ENCODE results near the gene SNCAIP. TPM values are rescaled to one million over a fixed set of nuclear protein-coding genes. Genes with fewer than 3 reads are reported as not detected.

Gene SNCAIP
- total RNA-seq, 1 experiment from 2014 or later = 0.16 TPM

- no peaks in the 10 kb centered on the region for H3K4me1 ChIP-seq (replicated peaks)
- DNase-seq (ENCODE audit: low read depth in 1 of 2, low spot score in 2 of 2) = no peak
- H3K27ac ChIP-seq = no peak overlapping the region
- H3K36me3 ChIP-seq = no peaks in the 10 kb centered on the region
- H3K27me3 ChIP-seq (replicated peaks) = peaks cover 21% of the 10 kb centered on the region
- H3K4me3 ChIP-seq = no peak overlapping the region
- no peaks in the 10 kb centered on the region for H3K9me3 ChIP-seq (replicated peaks)
Measured at GRCh38 chr5:122300374-122300773, 11.7 kb upstream of the SNCAIP start.

GRCh38 chr5:122301016-122301415 lies 11.0 kb upstream of the SNCAIP start:
- Histone ChIP-seq H3K27ac (no peak overlapping the region), H3K4me1 (replicated peaks) (no peaks in the 10 kb centered on the region), H3K4me3 (no peak overlapping the region), H3K36me3 (no peaks in the 10 kb centered on the region), H3K27me3 (replicated peaks) (peaks cover 23% of the 10 kb centered on the region), H3K9me3 (replicated peaks) (no peaks in the 10 kb centered on the region)
- no peak for DNase-seq (ENCODE audit: low read depth in 1 of 2, low spot score in 2 of 2)

GRCh38 chr5:122304471-122305215 lies 7.4 kb upstream of the SNCAIP start:
- no peaks in the 10 kb centered on the region; the same call in 1 of the 2 replicates for H3K9me3 ChIP-seq (replicated peaks)
- H3K4me1 ChIP-seq (replicated peaks) = no peaks in the 10 kb centered on the region
- no peaks in the 10 kb centered on the region for H3K36me3 ChIP-seq
- H3K4me3 ChIP-seq = no peak overlapping the region
- no peak overlapping the region for H3K27ac ChIP-seq
- no peak for DNase-seq (ENCODE audit: low read depth in 1 of 2, low spot score in 2 of 2)
- H3K27me3 ChIP-seq (replicated peaks) = peaks cover 40% of the 10 kb centered on the region

- Histone ChIP-seq H3K27me3 (replicated peaks) (peaks cover 50% of the 10 kb centered on the region), H3K9me3 (replicated peaks) (no peaks in the 10 kb centered on the region; the same call in 1 of the 2 replicates), H3K27ac (no peak overlapping the region), H3K4me1 (replicated peaks) (no peaks in the 10 kb centered on the region; the same call in 1 of the 2 replicates), H3K4me3 (no peak overlapping the region), H3K36me3 (no peaks in the 10 kb centered on the region)
- DNase-seq (ENCODE audit: low read depth in 1 of 2, low spot score in 2 of 2) = no peak
Measured at GRCh38 chr5:122306461-122306860, 5.6 kb upstream of the SNCAIP start.

- no peak overlapping the region for H3K27ac ChIP-seq
- H3K27me3 ChIP-seq (replicated peaks) = peaks cover 67% of the 10 kb centered on the region
- H3K4me3 ChIP-seq = no peak overlapping the region
- no peaks in the 10 kb centered on the region; the same call in 1 of the 2 replicates for H3K9me3 ChIP-seq (replicated peaks)
- no peak for DNase-seq (ENCODE audit: low read depth in 1 of 2, low spot score in 2 of 2)
- no peaks in the 10 kb centered on the region for H3K36me3 ChIP-seq
- peaks cover 17% of the 10 kb centered on the region for H3K4me1 ChIP-seq (replicated peaks)
Measured at GRCh38 chr5:122310889-122311288, 1.1 kb upstream of the SNCAIP start.

- H3K4me1 ChIP-seq (replicated peaks) = peaks cover 17% of the 10 kb centered on the region
- H3K27me3 ChIP-seq (replicated peaks) = peaks cover 67% of the 10 kb centered on the region
- peak overlapping the region; percentile 41 for H3K4me3 ChIP-seq
- no peaks in the 10 kb centered on the region for H3K9me3 ChIP-seq (replicated peaks)
- H3K27ac ChIP-seq = no peak overlapping the region
- no peak for DNase-seq (ENCODE audit: low read depth in 1 of 2, low spot score in 2 of 2)
- no peaks in the 10 kb centered on the region for H3K36me3 ChIP-seq
Measured at GRCh38 chr5:122311497-122311960, 508 bp upstream of the SNCAIP start.

- peaks cover 63% of the 10 kb centered on the region for H3K27me3 ChIP-seq (replicated peaks)
- peaks cover 17% of the 10 kb centered on the region for H3K4me1 ChIP-seq (replicated peaks)
- DNase-seq (ENCODE audit: low read depth in 1 of 2, low spot score in 2 of 2) = peak in 1 of 2 experiments; percentile 44
- no peak overlapping the region for H3K27ac ChIP-seq
- H3K9me3 ChIP-seq (replicated peaks) = no peaks in the 10 kb centered on the region
- H3K4me3 ChIP-seq = peak overlapping the region; percentile 41
- H3K36me3 ChIP-seq = no peaks in the 10 kb centered on the region
Measured at GRCh38 chr5:122312591-122313406, 762 bp downstream of the SNCAIP start.

- Histone ChIP-seq H3K4me3 (no peak overlapping the region), H3K9me3 (replicated peaks) (no peaks in the 10 kb centered on the region), H3K27ac (no peak overlapping the region), H3K36me3 (no peaks in the 10 kb centered on the region), H3K4me1 (replicated peaks) (peaks cover 17% of the 10 kb centered on the region), H3K27me3 (replicated peaks) (peaks cover 58% of the 10 kb centered on the region)
- no peak for DNase-seq (ENCODE audit: low read depth in 1 of 2, low spot score in 2 of 2)
Measured at GRCh38 chr5:122314036-122314435, 2.0 kb downstream of the SNCAIP start.

- H3K27ac ChIP-seq = no peak overlapping the region
- H3K36me3 ChIP-seq = no peaks in the 10 kb centered on the region
- H3K4me1 ChIP-seq (replicated peaks) = peaks cover 17% of the 10 kb centered on the region
- H3K27me3 ChIP-seq (replicated peaks) = peaks cover 48% of the 10 kb centered on the region
- no peak for DNase-seq (ENCODE audit: low read depth in 1 of 2, low spot score in 2 of 2)
- H3K9me3 ChIP-seq (replicated peaks) = no peaks in the 10 kb centered on the region
- H3K4me3 ChIP-seq = no peak overlapping the region
Measured at GRCh38 chr5:122315521-122315920, 3.5 kb downstream of the SNCAIP start.

GRCh38 chr5:122316656-122317055 lies 4.6 kb downstream of the SNCAIP start:
- Histone ChIP-seq H3K36me3 (no peaks in the 10 kb centered on the region), H3K4me1 (replicated peaks) (peaks cover 17% of the 10 kb centered on the region), H3K9me3 (replicated peaks) (no peaks in the 10 kb centered on the region), H3K27me3 (replicated peaks) (peaks cover 40% of the 10 kb centered on the region), H3K4me3 (no peak overlapping the region), H3K27ac (no peak overlapping the region)
- no peak for DNase-seq (ENCODE audit: low read depth in 1 of 2, low spot score in 2 of 2)

GRCh38 chr5:122319897-122320296 lies 7.9 kb downstream of the SNCAIP start:
- no peak for DNase-seq (ENCODE audit: low read depth in 1 of 2, low spot score in 2 of 2)

GRCh38 chr5:122321921-122322320 lies 9.9 kb downstream of the SNCAIP start:
- no peak overlapping the region for H3K4me3 ChIP-seq
- H3K9me3 ChIP-seq (replicated peaks) = no peaks in the 10 kb centered on the region
- H3K4me1 ChIP-seq (replicated peaks) = no peaks in the 10 kb centered on the region
- no peak overlapping the region for H3K27ac ChIP-seq
- H3K36me3 ChIP-seq = no peaks in the 10 kb centered on the region
- H3K27me3 ChIP-seq (replicated peaks) = 0 out of 2 replicates have a peak, but pooled peaks cover 3% of the 10 kb centered on the region
- no peak for DNase-seq (ENCODE audit: low read depth in 1 of 2, low spot score in 2 of 2)

More at GRCh38 chr5:122319897-122320296, 7.9 kb downstream of the SNCAIP start:
- Histone ChIP-seq H3K36me3 (no peaks in the 10 kb centered on the region), H3K27ac (no peak overlapping the region), H3K4me3 (no peak overlapping the region), H3K27me3 (replicated peaks) (peaks cover 11% of the 10 kb centered on the region), H3K9me3 (replicated peaks) (no peaks in the 10 kb centered on the region), H3K4me1 (replicated peaks) (no peaks in the 10 kb centered on the region)

GRCh38 chr5:122322801-122323548 lies 10.9 kb downstream of the SNCAIP start:
- Histone ChIP-seq H3K9me3 (replicated peaks) (no peaks in the 10 kb centered on the region), H3K4me3 (no peak overlapping the region), H3K4me1 (replicated peaks) (no peaks in the 10 kb centered on the region), H3K36me3 (no peaks in the 10 kb centered on the region), H3K27me3 (replicated peaks) (no peaks in the 10 kb centered on the region), H3K27ac (no peak overlapping the region)
- no peak for DNase-seq (ENCODE audit: low read depth in 1 of 2, low spot score in 2 of 2)
